WTC11 (cell line): Measurements from ENCODE around the gene FAM163A. TPM values are rescaled to one million over a fixed set of nuclear protein-coding genes. Genes with fewer than 3 reads are reported as not detected.

Experiments used
- ATAC-seq: fragments of 200-7000 bp; cut with Tn5 transposase; 2 replicates; pipeline ENCODE4 v1.10.0; 2021; ENCODE audit warnings: mild to moderate bottlenecking, moderate library complexity
- CTCF ChIA-PET: fragments of 300-600 bp; sonication (Branson Sonifier 250); formaldehyde crosslinking; loops from one replicate; lab custom pipeline; 2021; ENCODE audit warnings: antibody characterized with exemption; lab: Charles Lee
- POLR2A ChIA-PET: fragments of 350-600 bp; sonication (Branson Sonifier 250); formaldehyde crosslinking; loops from one replicate; lab custom pipeline; 2021; ENCODE audit warnings: antibody characterized with exemption; lab: Charles Lee
- DNase-seq: peaks from one replicate; pipeline ENCODE4 v3.0.0; 2021; ENCODE audit warnings: low spot score
- H3K27ac Mint-ChIP-seq: 2 replicates; pipeline ENCODE4 v1.8.0; 2021; ENCODE audit warnings: mixed read lengths
- H3K27me3 Mint-ChIP-seq: 2 replicates; pipeline ENCODE4 v1.8.0; 2021; ENCODE audit warnings: low read depth, mild to moderate bottlenecking, moderate library complexity, mixed read lengths
- H3K36me3 Mint-ChIP-seq: 2 replicates; pipeline ENCODE4 v1.8.0; 2021; ENCODE audit warnings: mixed read lengths
- H3K4me1 Mint-ChIP-seq: 2 replicates; pipeline ENCODE4 v1.8.0; 2022; ENCODE audit warnings: mixed read lengths
- H3K4me3 Mint-ChIP-seq: 2 replicates; pipeline ENCODE4 v1.8.0; 2021; ENCODE audit warnings: mild to moderate bottlenecking, moderate library complexity, mixed read lengths
- H3K9me3 Mint-ChIP-seq: 2 replicates; pipeline ENCODE4 v1.8.0; 2021; ENCODE audit warnings: mixed read lengths
- ELF4 ChIP-seq: sonication (generic); formaldehyde crosslinking; IDR thresholded peaks from 2 replicates; pipeline ENCODE4 v1.8.1; 2022; ENCODE audit warnings: low read depth, mild to moderate bottlenecking, moderate library complexity, missing genetic modification reagents
- EMX1 ChIP-seq: fragments of 250-450 bp; sonication (Bioruptor Pico); IDR thresholded peaks from 2 replicates; pipeline ENCODE4 v1.8.0; 2021; ENCODE audit warnings: mild to moderate bottlenecking
- ETV6 ChIP-seq: sonication (generic); formaldehyde crosslinking; IDR thresholded peaks from 2 replicates; pipeline ENCODE4 v1.8.1; 2022; ENCODE audit warnings: mild to moderate bottlenecking, missing genetic modification reagents
- FOXK1 ChIP-seq: sonication (generic); formaldehyde crosslinking; IDR thresholded peaks from 2 replicates; pipeline ENCODE4 v1.8.0; 2022; ENCODE audit warnings: mild to moderate bottlenecking, moderate library complexity, missing genetic modification reagents
- FOXP1 ChIP-seq: sonication (generic); formaldehyde crosslinking; IDR thresholded peaks from 2 replicates; pipeline ENCODE4 v1.8.0; 2022; ENCODE audit warnings: missing genetic modification reagents, mild to moderate bottlenecking, moderate library complexity, borderline replicate concordance
- KAT7 ChIP-seq: sonication (generic); formaldehyde crosslinking; IDR thresholded peaks from 2 replicates; pipeline ENCODE4 v1.8.1; 2023; ENCODE audit warnings: missing genetic modification reagents, mild to moderate bottlenecking, borderline replicate concordance
- NR3C1 ChIP-seq: sonication (generic); formaldehyde crosslinking; conservative IDR thresholded peaks from 2 replicates; pipeline ENCODE4 v1.8.1; 2023; ENCODE audit warnings: low read depth, mild to moderate bottlenecking, missing genetic modification reagents
- SOX15 ChIP-seq: fragments of 250-450 bp; sonication (Bioruptor Pico); IDR thresholded peaks from 2 replicates; pipeline ENCODE4 v1.9.0; 2021; ENCODE audit warnings: mild to moderate bottlenecking
- TCF7 ChIP-seq: sonication (generic); formaldehyde crosslinking; IDR thresholded peaks from 2 replicates; pipeline ENCODE4 v1.8.0; 2022; ENCODE audit warnings: mild to moderate bottlenecking, low read depth, missing genetic modification reagents, moderate library complexity
- TEAD4 ChIP-seq: sonication (generic); formaldehyde crosslinking; IDR thresholded peaks from 2 replicates; pipeline ENCODE4 v1.8.0; 2022; ENCODE audit warnings: mild to moderate bottlenecking, missing genetic modification reagents
- ZBTB21 ChIP-seq: sonication (generic); formaldehyde crosslinking; IDR thresholded peaks from 2 replicates; pipeline ENCODE4 v1.8.1; 2023; ENCODE audit warnings: mild to moderate bottlenecking, missing genetic modification reagents, borderline replicate concordance
- ZNF281 ChIP-seq: sonication (generic); formaldehyde crosslinking; IDR thresholded peaks from 2 replicates; pipeline ENCODE4 v1.8.0; 2023; ENCODE audit warnings: mild to moderate bottlenecking, missing genetic modification reagents
- ZNF317 ChIP-seq: sonication (generic); formaldehyde crosslinking; IDR thresholded peaks from 2 replicates; pipeline ENCODE4 v1.8.1; 2023; ENCODE audit warnings: low read depth, mild to moderate bottlenecking, moderate library complexity, missing genetic modification reagents, borderline replicate concordance
- ZNF512 ChIP-seq: sonication (generic); formaldehyde crosslinking; IDR thresholded peaks from 2 replicates; pipeline ENCODE4 v1.8.1; 2022; ENCODE audit warnings: missing genetic modification reagents, borderline replicate concordance
- total RNA-seq: library from RNA; stranded (reverse); gene quantifications from 3 replicates; pipeline ENCODE4 v1.2.3, GENCODE V29; 2021
- TF ChIP-seq, protein P1 (sequence below): sonication (generic); formaldehyde crosslinking; IDR thresholded peaks from 2 replicates; pipeline ENCODE4 v1.8.1; 2022; ENCODE audit warnings: low read depth, missing genetic modification reagents, borderline replicate concordance
- TF ChIP-seq, protein P2 (sequence below): sonication (generic); formaldehyde crosslinking; IDR thresholded peaks from 2 replicates; pipeline ENCODE4 v1.8.1; 2023; ENCODE audit warnings: mild to moderate bottlenecking, missing genetic modification reagents
- TF ChIP-seq, protein P3 (sequence below): fragments of 250-450 bp; sonication (Bioruptor Pico); conservative IDR thresholded peaks from 2 replicates; pipeline ENCODE4 v1.9.0; 2021; ENCODE audit warnings: mild to moderate bottlenecking
- TF ChIP-seq, protein P4 (sequence below): fragments of 250-450 bp; sonication (Bioruptor Pico); IDR thresholded peaks from 2 replicates; pipeline ENCODE4 v2.1.2; 2022; ENCODE audit warnings: mild to moderate bottlenecking, moderate library complexity
- TF ChIP-seq, protein P5 (sequence below): fragments of 250-450 bp; sonication (Bioruptor Pico); IDR thresholded peaks from 2 replicates; pipeline ENCODE4 v1.9.0; 2021; ENCODE audit warnings: mild to moderate bottlenecking
- TF ChIP-seq, protein P6 (sequence below): sonication (generic); formaldehyde crosslinking; IDR thresholded peaks from 2 replicates; pipeline ENCODE4 v1.8.0; 2022; ENCODE audit warnings: mild to moderate bottlenecking, missing genetic modification reagents

Gene FAM163A
- total RNA-seq, 1 experiment from 2014 or later, result 0.07 TPM

GRCh38 chr1:179719272-179719671, 23.8 kb upstream of the FAM163A start (continued):
- TF ChIP-seq ZNF281 (CRISPR knock-in tag), result no peak
- TF ChIP-seq, protein P1, sequence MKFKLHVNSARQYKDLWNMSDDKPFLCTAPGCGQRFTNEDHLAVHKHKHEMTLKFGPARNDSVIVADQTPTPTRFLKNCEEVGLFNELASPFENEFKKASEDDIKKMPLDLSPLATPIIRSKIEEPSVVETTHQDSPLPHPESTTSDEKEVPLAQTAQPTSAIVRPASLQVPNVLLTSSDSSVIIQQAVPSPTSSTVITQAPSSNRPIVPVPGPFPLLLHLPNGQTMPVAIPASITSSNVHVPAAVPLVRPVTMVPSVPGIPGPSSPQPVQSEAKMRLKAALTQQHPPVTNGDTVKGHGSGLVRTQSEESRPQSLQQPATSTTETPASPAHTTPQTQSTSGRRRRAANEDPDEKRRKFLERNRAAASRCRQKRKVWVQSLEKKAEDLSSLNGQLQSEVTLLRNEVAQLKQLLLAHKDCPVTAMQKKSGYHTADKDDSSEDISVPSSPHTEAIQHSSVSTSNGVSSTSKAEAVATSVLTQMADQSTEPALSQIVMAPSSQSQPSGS, result no peak
- TF ChIP-seq EMX1 (CRISPR knock-in tag), result no peak
- TF ChIP-seq, protein P2, sequence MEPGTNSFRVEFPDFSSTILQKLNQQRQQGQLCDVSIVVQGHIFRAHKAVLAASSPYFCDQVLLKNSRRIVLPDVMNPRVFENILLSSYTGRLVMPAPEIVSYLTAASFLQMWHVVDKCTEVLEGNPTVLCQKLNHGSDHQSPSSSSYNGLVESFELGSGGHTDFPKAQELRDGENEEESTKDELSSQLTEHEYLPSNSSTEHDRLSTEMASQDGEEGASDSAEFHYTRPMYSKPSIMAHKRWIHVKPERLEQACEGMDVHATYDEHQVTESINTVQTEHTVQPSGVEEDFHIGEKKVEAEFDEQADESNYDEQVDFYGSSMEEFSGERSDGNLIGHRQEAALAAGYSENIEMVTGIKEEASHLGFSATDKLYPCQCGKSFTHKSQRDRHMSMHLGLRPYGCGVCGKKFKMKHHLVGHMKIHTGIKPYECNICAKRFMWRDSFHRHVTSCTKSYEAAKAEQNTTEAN, result no peak
- TF ChIP-seq, protein P3, sequence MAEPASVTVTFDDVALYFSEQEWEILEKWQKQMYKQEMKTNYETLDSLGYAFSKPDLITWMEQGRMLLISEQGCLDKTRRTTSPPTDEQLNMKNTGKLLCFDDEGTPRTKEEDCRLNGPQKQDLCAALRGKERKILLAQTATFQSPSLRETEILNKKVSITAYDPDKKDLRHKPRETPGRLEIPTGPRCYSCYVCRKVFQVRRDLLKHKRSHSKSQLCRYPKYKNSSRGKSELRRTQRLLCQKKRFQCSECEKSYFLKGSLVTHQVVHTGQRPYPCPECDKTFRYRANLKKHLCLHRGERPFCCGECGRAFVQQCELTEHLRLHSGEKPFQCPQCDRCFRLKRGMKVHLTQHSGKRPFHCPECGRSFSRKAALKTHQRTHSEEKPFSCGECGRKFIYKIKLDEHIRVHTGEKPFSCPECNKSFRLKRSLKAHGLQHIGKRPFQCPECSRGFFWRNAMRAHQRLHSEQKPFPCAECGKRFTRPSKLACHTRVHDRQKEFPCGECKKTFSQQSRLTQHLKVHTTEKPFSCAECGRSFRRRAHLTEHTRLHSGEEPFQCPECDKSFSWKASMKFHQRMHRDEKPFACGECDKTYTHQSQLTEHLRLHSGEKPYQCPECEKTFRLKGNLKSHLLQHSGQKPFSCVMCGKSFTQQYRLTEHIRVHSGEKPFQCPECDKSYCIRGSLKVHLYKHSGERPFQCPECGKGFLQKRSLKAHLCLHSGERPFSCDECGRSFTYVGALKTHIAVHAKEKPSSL (CRISPR knock-in tag), result no peak

- CTCF ChIA-PET, result interaction anchor here (1.6 to 8.5 kb wide), 3 partner anchors 22 to 86 kb away, joined by 7 to 63 read pairs (median 19); no protein-coding TSS in a partner anchor
- no peaks in the 10 kb centered on the region for H3K9me3 Mint-ChIP-seq
Observed at GRCh38 chr1:179728271-179728670, 14.8 kb upstream of the FAM163A start.

More at GRCh38 chr1:179728271-179728670, 14.8 kb upstream of the FAM163A start:
- POLR2A ChIA-PET, result no interaction called here
- Mint-ChIP-seq H3K27ac (no peak overlapping the region), H3K4me3 (no peak overlapping the region), H3K27me3 (no peaks in the 10 kb centered on the region), H3K36me3 (no peaks in the 10 kb centered on the region), H3K4me1 (no peaks in the 10 kb centered on the region)
- TF ChIP-seq, protein P4, sequence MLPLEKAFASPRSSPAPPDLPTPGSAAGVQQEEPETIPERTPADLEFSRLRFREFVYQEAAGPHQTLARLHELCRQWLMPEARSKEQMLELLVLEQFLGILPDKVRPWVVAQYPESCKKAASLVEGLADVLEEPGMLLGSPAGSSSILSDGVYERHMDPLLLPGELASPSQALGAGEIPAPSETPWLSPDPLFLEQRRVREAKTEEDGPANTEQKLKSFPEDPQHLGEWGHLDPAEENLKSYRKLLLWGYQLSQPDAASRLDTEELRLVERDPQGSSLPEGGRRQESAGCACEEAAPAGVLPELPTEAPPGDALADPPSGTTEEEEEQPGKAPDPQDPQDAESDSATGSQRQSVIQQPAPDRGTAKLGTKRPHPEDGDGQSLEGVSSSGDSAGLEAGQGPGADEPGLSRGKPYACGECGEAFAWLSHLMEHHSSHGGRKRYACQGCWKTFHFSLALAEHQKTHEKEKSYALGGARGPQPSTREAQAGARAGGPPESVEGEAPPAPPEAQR (CRISPR knock-in tag), result no peak
- TF ChIP-seq, protein P5, sequence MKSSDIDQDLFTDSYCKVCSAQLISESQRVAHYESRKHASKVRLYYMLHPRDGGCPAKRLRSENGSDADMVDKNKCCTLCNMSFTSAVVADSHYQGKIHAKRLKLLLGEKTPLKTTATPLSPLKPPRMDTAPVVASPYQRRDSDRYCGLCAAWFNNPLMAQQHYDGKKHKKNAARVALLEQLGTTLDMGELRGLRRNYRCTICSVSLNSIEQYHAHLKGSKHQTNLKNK (CRISPR knock-in tag), result no peak
- TF ChIP-seq ZBTB21 (CRISPR knock-in tag) (no peak), TEAD4 (CRISPR knock-in tag) (no peak), TCF7 (CRISPR knock-in tag) (no peak), SOX15 (CRISPR knock-in tag) (no peak), ZNF317 (no peak), NR3C1 (CRISPR knock-in tag) (no peak), ETV6 (CRISPR knock-in tag) (no peak), ELF4 (CRISPR knock-in tag) (no peak), ZNF512 (no peak), KAT7 (CRISPR knock-in tag) (no peak), FOXP1 (no peak), FOXK1 (CRISPR knock-in tag) (no peak)
- TF ChIP-seq, protein P6, sequence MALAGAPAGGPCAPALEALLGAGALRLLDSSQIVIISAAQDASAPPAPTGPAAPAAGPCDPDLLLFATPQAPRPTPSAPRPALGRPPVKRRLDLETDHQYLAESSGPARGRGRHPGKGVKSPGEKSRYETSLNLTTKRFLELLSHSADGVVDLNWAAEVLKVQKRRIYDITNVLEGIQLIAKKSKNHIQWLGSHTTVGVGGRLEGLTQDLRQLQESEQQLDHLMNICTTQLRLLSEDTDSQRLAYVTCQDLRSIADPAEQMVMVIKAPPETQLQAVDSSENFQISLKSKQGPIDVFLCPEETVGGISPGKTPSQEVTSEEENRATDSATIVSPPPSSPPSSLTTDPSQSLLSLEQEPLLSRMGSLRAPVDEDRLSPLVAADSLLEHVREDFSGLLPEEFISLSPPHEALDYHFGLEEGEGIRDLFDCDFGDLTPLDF (CRISPR knock-in tag), result no peak
- TF ChIP-seq, protein P3 (CRISPR knock-in tag), result no peak
- ATAC-seq, result no peak
- no peak for DNase-seq
